Activated CD4-positive, alpha-beta T cell treated with anti-CD3 and anti-CD28 coated beads for 36 hours (primary cell): ENCODE data around the gene PHB1. TPM values are rescaled to one million over a fixed set of nuclear protein-coding genes. Genes with fewer than 3 reads are reported as not detected.

ENCODE experiments used
- ATAC-seq: fragments of 200-7000 bp; cut with Tn5 transposase; one replicate; pipeline ENCODE4 v1.10.0; 2021; ENCODE audit warnings: mild to moderate bottlenecking, moderate library complexity
- CTCF ChIA-PET: fragments of 350-600 bp; sonication (Branson Sonifier 250); formaldehyde crosslinking; loops from one replicate; lab custom pipeline; 2021; ENCODE audit warnings: antibody characterized with exemption; lab: Charles Lee
- POLR2A ChIA-PET: fragments of 350-600 bp; sonication (Branson Sonifier 250); formaldehyde crosslinking; loops from one replicate; lab custom pipeline; 2021; ENCODE audit warnings: antibody characterized with exemption, inconsistent platforms; lab: Charles Lee
- DNase-seq: peaks from one replicate; pipeline ENCODE4 v3.0.0-alpha.2; 2020
- H3K27ac Mint-ChIP-seq: one replicate; pipeline ENCODE4 v1.8.0; 2021; ENCODE audit warnings: mixed read lengths
- H3K27me3 Mint-ChIP-seq: one replicate; pipeline ENCODE4 v1.8.0; 2021; ENCODE audit warnings: mixed read lengths
- H3K36me3 Mint-ChIP-seq: one replicate; pipeline ENCODE4 v1.8.0; 2021; ENCODE audit warnings: low read depth, mixed read lengths
- H3K4me1 Mint-ChIP-seq: one replicate; pipeline ENCODE4 v1.8.0; 2021; ENCODE audit warnings: mixed read lengths
- H3K4me3 Mint-ChIP-seq: one replicate; pipeline ENCODE4 v1.8.0; 2021; ENCODE audit warnings: mild to moderate bottlenecking, moderate library complexity, mixed read lengths
- H3K9me3 Mint-ChIP-seq: one replicate; pipeline ENCODE4 v1.8.0; 2021; ENCODE audit warnings: low read depth, mixed read lengths
- intact Hi-C, 2 experiments: fragments of 100-400 bp; cut with DNase I in 1 of 2; cut with micrococcal nuclease in 1 of 2; formaldehyde crosslinking; loops; one replicate each; pipeline versions ENCODE4 v1.14.2 to v1.15.1; 2022 to 2024; cut with DNase I, micrococcal nuclease
- total RNA-seq, 2 experiments: library from RNA; stranded (reverse); gene quantifications; one replicate each; pipeline ENCODE4 v1.2.3, GENCODE V29; 2021

PHB1 gene
- total RNA-seq, 2 experiments from 2014 or later: 346 to 350 TPM

GRCh38 chr17:49361902-49362722, 52.6 kb downstream of the PHB1 start, which contains the start of gene ZNF652:
Gene ZNF652 (minus strand): TSS chr17:49362250. CDS start chr17:49317725, 44,525 bp downstream.
- ChIA-PET POLR2A (interaction anchor here (0.7 kb wide), 1 partner anchor 20 kb away, joined by 3 read pairs; no protein-coding TSS in a partner anchor), CTCF (interaction anchor here (10.9 kb wide), 1 partner anchor 45 kb away, joined by 116 read pairs; no protein-coding TSS in a partner anchor)
- ATAC-seq (peak; percentile 57), DNase-seq (peak; percentile 93)
- peak within 1 kb of the TSS; percentile 92 for H3K4me3 Mint-ChIP-seq
- H3K27me3 Mint-ChIP-seq: peaks cover 1% of the 10 kb centered on the region
- peaks cover 50% of the 10 kb centered on the region for H3K4me1 Mint-ChIP-seq
- H3K27ac Mint-ChIP-seq: peak within 1 kb of the TSS; percentile 92
- intact Hi-C loops: loop anchor here (1.0 to 5.0 kb wide), 12 partner anchors 20 to 470 kb away; partner anchors contain the start of genes PHB1 (in 2 of the 2) and ATP5MC1 (in 1 of the 2)
- peaks cover 2% of the 10 kb centered on the region for H3K36me3 Mint-ChIP-seq
- H3K9me3 Mint-ChIP-seq: no peaks in the 10 kb centered on the region

DNA sequence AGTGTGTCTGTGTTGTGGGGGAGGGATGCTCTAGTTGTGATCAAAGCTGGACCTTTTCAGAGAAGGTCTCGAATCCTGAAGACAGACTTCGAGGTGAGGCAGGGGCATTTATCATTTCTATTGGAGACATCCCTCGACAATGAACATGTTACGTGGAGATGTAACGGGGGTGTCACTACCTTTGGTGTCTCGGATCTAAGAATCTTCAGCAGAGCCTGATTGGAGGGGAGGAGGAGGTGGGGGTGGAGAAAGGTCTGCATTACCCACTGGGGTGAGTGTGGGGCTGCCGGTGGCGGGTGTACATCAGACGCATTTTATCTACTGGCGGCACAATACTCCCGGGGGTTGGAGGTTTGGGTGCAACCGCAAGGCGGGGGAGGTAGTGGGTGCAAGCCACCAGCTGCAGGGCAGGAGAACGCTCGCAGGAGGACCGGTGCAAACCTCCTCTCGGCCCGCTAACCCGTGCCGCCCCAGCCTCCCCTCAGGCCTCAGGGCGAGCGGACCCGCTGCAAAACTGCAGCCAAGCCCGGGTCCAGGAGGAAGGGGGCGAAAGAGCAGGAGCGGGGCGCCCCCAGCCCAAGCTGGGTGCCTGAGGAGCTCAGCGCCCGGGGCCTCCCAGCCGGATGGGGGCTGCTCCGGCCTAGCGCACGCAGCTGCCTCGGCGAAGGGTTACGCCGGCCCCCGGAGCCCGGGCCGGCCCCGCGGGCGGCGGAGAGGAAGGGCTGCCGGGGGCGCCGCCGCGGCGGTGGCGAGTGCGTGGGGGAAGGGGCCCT, 53.4 kb downstream of the PHB1 start:
- H3K4me1 Mint-ChIP-seq: peaks cover 54% of the 10 kb centered on the region

GRCh38 chr17:49360796-49361128, 53.9 kb downstream of the PHB1 start:
- H3K4me3 Mint-ChIP-seq: peak overlapping the region; percentile 92
- H3K27me3 Mint-ChIP-seq: peaks cover 1% of the 10 kb centered on the region
- ChIA-PET POLR2A (no interaction called here), CTCF (interaction anchor here (0.7 to 10.9 kb wide), 6 partner anchors 7 to 1120 kb away, joined by 3 to 116 read pairs (median 8); no protein-coding TSS in a partner anchor)
- H3K4me1 Mint-ChIP-seq: peaks cover 53% of the 10 kb centered on the region
- H3K36me3 Mint-ChIP-seq: peaks cover 2% of the 10 kb centered on the region
- intact Hi-C loops: loop anchor here (1.0 to 5.0 kb wide), 7 partner anchors 18 to 468 kb away; partner anchors contain the start of genes ATP5MC1 (in 1 of the 2) and PHB1 (in 1 of the 2)
- ATAC-seq: no peak
- peak; percentile 70 for DNase-seq
- no peaks in the 10 kb centered on the region for H3K9me3 Mint-ChIP-seq
- H3K27ac Mint-ChIP-seq: peak overlapping the region; percentile 92

More for the DNA sequence above, 53.4 kb downstream of the PHB1 start:
- DNase-seq (peak; percentile 78), ATAC-seq (peak; percentile 66)
- H3K9me3 Mint-ChIP-seq: no peaks in the 10 kb centered on the region
- peaks cover 2% of the 10 kb centered on the region for H3K36me3 Mint-ChIP-seq
- peak overlapping the region; percentile 92 for H3K27ac Mint-ChIP-seq
- ChIA-PET POLR2A (no interaction called here), CTCF (interaction anchor here (1.7 to 10.9 kb wide), 3 partner anchors 9 to 45 kb away, joined by 4 to 116 read pairs (median 13); no protein-coding TSS in a partner anchor)
- peaks cover 1% of the 10 kb centered on the region for H3K27me3 Mint-ChIP-seq
- intact Hi-C loops: loop anchor here (1.0 to 5.0 kb wide), 7 partner anchors 19 to 469 kb away; partner anchors contain the start of genes ATP5MC1 (in 1 of the 2) and PHB1 (in 1 of the 2)
- peak overlapping the region; percentile 92 for H3K4me3 Mint-ChIP-seq

DNA sequence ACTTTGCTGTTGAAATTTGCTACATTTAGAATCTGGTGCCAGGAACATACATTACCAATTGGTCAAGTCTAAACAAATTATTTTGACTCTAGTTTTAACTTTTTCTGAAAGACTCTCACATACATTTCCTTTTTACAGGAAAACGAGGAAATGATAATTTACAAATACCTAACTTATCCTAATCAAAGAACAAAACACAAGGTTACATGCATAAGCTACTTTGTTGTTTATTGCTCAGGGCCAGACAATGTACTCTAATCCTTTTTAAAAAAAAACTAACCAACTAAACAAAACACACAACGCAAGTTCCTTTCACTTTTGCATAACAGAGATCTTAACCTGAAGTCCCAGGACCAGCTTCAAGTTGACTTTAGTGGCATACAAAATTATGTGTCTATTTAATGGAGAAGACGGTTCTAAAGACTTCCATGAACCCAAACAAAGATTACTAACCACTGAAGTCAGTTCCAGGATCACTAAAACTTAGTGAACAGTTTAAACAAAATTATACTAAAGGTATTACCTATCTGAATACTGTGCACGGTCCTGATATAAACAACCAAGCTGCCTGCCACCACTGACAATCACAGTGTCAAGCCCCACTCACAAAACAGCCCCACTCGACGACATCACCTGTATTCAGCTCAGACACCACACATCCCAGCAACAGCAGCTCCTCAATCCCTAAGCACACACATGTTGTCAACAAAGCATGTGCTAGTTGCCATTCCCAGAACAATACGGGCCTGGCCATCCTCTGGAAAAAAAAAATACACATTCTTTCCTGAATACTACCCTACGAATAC, 54.5 kb downstream of the PHB1 start:
- peaks cover 1% of the 10 kb centered on the region for H3K27me3 Mint-ChIP-seq
- POLR2A ChIA-PET: no interaction called here
- peaks cover 2% of the 10 kb centered on the region for H3K36me3 Mint-ChIP-seq
- H3K4me1 Mint-ChIP-seq: peaks cover 47% of the 10 kb centered on the region
- H3K27ac Mint-ChIP-seq: peak overlapping the region; percentile 92
- CTCF ChIA-PET: interaction anchor here (0.7 to 10.9 kb wide), 11 partner anchors 8 to 1120 kb away, joined by 3 to 116 read pairs (median 4); no protein-coding TSS in a partner anchor
- ATAC-seq (no peak), DNase-seq (peak; percentile 15)
- H3K4me3 Mint-ChIP-seq: peak overlapping the region; percentile 92
- no peaks in the 10 kb centered on the region for H3K9me3 Mint-ChIP-seq
- intact Hi-C loops: loop anchor here (2.0 to 5.0 kb wide), 4 partner anchors 35 to 468 kb away; partner anchors contain the start of gene ATP5MC1 (in 1 of the 2)

DNA sequence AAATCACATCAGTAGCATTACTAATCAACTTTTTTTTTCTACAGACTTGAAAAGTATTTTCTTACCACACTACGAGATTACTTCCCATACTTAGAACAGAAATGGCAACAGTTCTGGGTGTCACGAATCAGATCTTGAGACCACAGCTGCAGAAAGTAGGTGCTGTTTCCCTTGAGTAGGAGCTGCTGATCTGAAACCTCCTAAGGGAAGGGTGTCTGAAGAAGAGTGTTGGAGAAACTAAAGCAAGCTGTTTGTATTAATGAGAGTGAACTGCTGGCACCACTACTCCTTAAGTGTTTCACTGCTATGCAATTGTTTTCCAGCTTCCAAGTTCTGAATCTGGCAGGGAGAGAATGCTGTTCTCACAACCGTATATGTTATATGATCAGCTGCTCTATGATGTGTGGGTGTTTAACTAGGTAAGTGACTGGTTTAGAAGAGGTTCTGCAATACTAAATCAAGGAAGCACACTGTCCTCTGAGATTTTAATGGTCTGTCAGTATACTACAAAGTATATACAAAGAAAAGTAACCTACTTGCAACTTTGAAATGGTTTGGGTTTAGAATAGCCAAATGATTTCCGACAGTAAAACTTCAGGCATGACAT, 55.9 kb downstream of the PHB1 start:
- intact Hi-C loops: no loop called here
- peaks cover 1% of the 10 kb centered on the region for H3K27me3 Mint-ChIP-seq
- ATAC-seq: peak; percentile 24
- H3K4me3 Mint-ChIP-seq: peak overlapping the region; percentile 46
- H3K27ac Mint-ChIP-seq: peak overlapping the region; percentile 38
- no peaks in the 10 kb centered on the region for H3K9me3 Mint-ChIP-seq
- H3K36me3 Mint-ChIP-seq: peaks cover 2% of the 10 kb centered on the region
- peak; percentile 33 for DNase-seq
- ChIA-PET POLR2A (interaction anchor here (0.6 kb wide), 1 partner anchor 1568 kb away, joined by 8 read pairs; no protein-coding TSS in a partner anchor), CTCF (interaction anchor here (0.5 to 10.9 kb wide), 13 partner anchors 9 to 502 kb away, joined by 3 to 116 read pairs (median 3); no protein-coding TSS in a partner anchor)
- peaks cover 47% of the 10 kb centered on the region for H3K4me1 Mint-ChIP-seq

GRCh38 chr17:49357516-49357915, 57.2 kb downstream of the PHB1 start:
- Mint-ChIP-seq H3K4me3 (no peak overlapping the region), H3K4me1 (peaks cover 55% of the 10 kb centered on the region), H3K9me3 (no peaks in the 10 kb centered on the region), H3K27ac (no peak overlapping the region), H3K36me3 (peaks cover 2% of the 10 kb centered on the region), H3K27me3 (peaks cover 1% of the 10 kb centered on the region)
- POLR2A ChIA-PET: no interaction called here
- DNase-seq: no peak
- CTCF ChIA-PET: interaction anchor here (0.7 to 3.1 kb wide), 6 partner anchors 9 to 45 kb away, joined by 3 to 24 read pairs (median 4); no protein-coding TSS in a partner anchor
- intact Hi-C loops: no loop called here
- ATAC-seq: no peak

GRCh38 chr17:49356320-49356719, 58.4 kb downstream of the PHB1 start:
- no peak for DNase-seq
- Mint-ChIP-seq H3K36me3 (peaks cover 2% of the 10 kb centered on the region), H3K27me3 (no peaks in the 10 kb centered on the region), H3K4me3 (no peak overlapping the region), H3K27ac (no peak overlapping the region), H3K9me3 (no peaks in the 10 kb centered on the region), H3K4me1 (peaks cover 58% of the 10 kb centered on the region)
- CTCF ChIA-PET: interaction anchor here (1.0 kb wide), 1 partner anchor 19 kb away, joined by 3 read pairs; no protein-coding TSS in a partner anchor
- ATAC-seq: no peak
- POLR2A ChIA-PET: no interaction called here
- intact Hi-C loops: no loop called here

Other genes starting within 250 kb of the PHB1 start
- gene GNGT2, start 204.3 kb downstream of the PHB1 start, total RNA-seq: 10 to 100 TPM; 27.3 to 27.7 TPM
- 10 to 100 TPM; 27.8 to 31.1 TPM for gene ABI3, start 204.2 kb downstream of the PHB1 start, total RNA-seq
- not detected for gene PHOSPHO1, start 184.1 kb downstream of the PHB1 start, total RNA-seq
- gene ZNF652, start 52.6 kb downstream of the PHB1 start, total RNA-seq: 1 to 10 TPM; 5.2 to 7.0 TPM
- gene NGFR, start 80.4 kb upstream of the PHB1 start, total RNA-seq: under 1 TPM; 0.21 to 0.46 TPM
- gene NXPH3, start 161.0 kb upstream of the PHB1 start, total RNA-seq: under 1 TPM; 0.09 TPM